GM21717 (cell line): ENCODE measurements around the gene GAGE13.
"Not testable (repeated sequence)": the region's sequence is repeated elsewhere in the genome, so short reads cannot be mapped to it uniquely, and the experiment has no call there.

Experiments
- ATAC-seq: cut with Tn5 transposase; IDR thresholded peaks from one replicate; pipeline ENCODE4 v1.9.1; 2021; ENCODE audit warnings: mild to moderate bottlenecking, moderate library complexity; ENCODE audit not compliant: unreplicated experiment

Gene GAGE13

GRCh38 chrX:49331282-49331681 is at the start of gene GAGE13:
TSS of gene GAGE13 (plus strand) at chrX:49331582. CDS start at chrX:49332738, 1,156 bp downstream.
- ATAC-seq: not testable (repeated sequence)

- no peak for ATAC-seq
Measured at GRCh38 chrX:49282647-49283011, 48.8 kb upstream of the GAGE13 start.

GRCh38 chrX:49284212-49284611 is 47.2 kb upstream of the GAGE13 start:
- ATAC-seq: no peak

- ATAC-seq: no peak
Measured at GRCh38 chrX:49286136-49286535, 45.2 kb upstream of the GAGE13 start.

GRCh38 chrX:49286581-49286980 is 44.8 kb upstream of the GAGE13 start:
- no peak for ATAC-seq

- ATAC-seq: no peak
Measured at GRCh38 chrX:49287665-49288064, 43.7 kb upstream of the GAGE13 start.

- no peak for ATAC-seq
Measured at GRCh38 chrX:49290215-49290614, 41.2 kb upstream of the GAGE13 start.

GRCh38 chrX:49291615-49292337 is 39.6 kb upstream of the GAGE13 start:
- peak; percentile 66 for ATAC-seq

GRCh38 chrX:49292400-49293362 is 38.7 kb upstream of the GAGE13 start:
- ATAC-seq: no peak

GRCh38 chrX:49299293-49299692 is 32.1 kb upstream of the GAGE13 start:
- not testable (repeated sequence) for ATAC-seq

GRCh38 chrX:49300703-49301102 is 30.7 kb upstream of the GAGE13 start:
- no peak for ATAC-seq

- no peak for ATAC-seq
Measured at GRCh38 chrX:49303346-49303745, 28.0 kb upstream of the GAGE13 start, which contains the start of gene GAGE10. TSS of gene GAGE10 (plus strand) at chrX:49303646. CDS start at chrX:49304860, 1,214 bp downstream.

GRCh38 chrX:49307775-49308174 is 23.6 kb upstream of the GAGE13 start:
- ATAC-seq: not testable (repeated sequence)

GRCh38 chrX:49308604-49309269 is 22.6 kb upstream of the GAGE13 start:
- ATAC-seq: no peak

GRCh38 chrX:49309401-49309981 is 21.9 kb upstream of the GAGE13 start:
- no peak for ATAC-seq

- ATAC-seq: no peak
Measured at GRCh38 chrX:49310371-49310770, 21.0 kb upstream of the GAGE13 start.

GRCh38 chrX:49312176-49312575 is 19.2 kb upstream of the GAGE13 start:
- no peak for ATAC-seq

GRCh38 chrX:49316085-49316484 is 15.3 kb upstream of the GAGE13 start:
- ATAC-seq: no peak

GRCh38 chrX:49321737-49322136 is 9.6 kb upstream of the GAGE13 start, which contains the start of gene GAGE12J:
TSS of gene GAGE12J (plus strand) at chrX:49322037. CDS start at chrX:49323194, 1,157 bp downstream.
- ATAC-seq: not testable (repeated sequence)

- not testable (repeated sequence) for ATAC-seq
Measured at GRCh38 chrX:49322266-49322665, 9.1 kb upstream of the GAGE13 start.

GRCh38 chrX:49323735-49324134 is 7.6 kb upstream of the GAGE13 start:
- ATAC-seq: not testable (repeated sequence)
